Measurements from ENCODE around the gene RHO.
"Not testable (repeated sequence)": the region's sequence is repeated elsewhere in the genome, so short reads cannot be mapped to it uniquely, and the experiment has no call there.

Gene RHO

DNA sequence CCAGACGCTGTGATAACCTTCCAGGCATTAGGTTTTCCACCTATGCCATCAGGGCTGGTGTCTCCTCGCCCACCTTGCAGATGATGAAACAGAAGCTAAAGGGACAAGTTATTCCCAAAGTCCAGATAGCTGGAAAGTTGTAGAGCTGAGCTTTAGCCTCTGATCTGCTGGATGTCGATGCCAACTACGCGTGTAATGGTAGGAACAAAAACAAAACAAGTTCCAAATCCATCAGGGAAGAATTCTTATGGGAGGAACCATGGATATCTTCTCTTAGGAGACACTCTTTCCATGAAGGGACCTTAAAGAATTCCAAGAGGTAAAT, 28.1 kb upstream of the RHO start:
- DNase-seq = no peak

DNA sequence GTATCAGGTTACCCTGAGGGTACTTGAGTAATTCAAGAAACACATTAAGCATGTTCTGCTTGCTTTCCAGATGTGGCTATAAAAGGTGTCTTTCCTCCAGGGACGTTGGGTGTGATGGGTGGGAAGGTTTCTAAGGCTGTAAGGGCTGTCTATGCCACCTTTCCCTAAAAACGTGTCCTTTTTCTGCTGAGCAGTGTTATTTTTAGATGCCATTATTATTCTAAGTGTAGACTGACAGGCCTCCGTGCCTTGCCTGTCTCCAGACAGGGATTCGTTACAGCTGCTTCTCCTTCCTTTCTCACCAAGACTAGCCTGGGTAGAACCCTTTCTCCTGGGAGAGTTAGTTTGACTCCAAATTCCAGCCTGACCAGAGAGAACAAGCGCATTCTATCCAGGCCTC, 26.8 kb upstream of the RHO start:
- no peak for DNase-seq

DNA sequence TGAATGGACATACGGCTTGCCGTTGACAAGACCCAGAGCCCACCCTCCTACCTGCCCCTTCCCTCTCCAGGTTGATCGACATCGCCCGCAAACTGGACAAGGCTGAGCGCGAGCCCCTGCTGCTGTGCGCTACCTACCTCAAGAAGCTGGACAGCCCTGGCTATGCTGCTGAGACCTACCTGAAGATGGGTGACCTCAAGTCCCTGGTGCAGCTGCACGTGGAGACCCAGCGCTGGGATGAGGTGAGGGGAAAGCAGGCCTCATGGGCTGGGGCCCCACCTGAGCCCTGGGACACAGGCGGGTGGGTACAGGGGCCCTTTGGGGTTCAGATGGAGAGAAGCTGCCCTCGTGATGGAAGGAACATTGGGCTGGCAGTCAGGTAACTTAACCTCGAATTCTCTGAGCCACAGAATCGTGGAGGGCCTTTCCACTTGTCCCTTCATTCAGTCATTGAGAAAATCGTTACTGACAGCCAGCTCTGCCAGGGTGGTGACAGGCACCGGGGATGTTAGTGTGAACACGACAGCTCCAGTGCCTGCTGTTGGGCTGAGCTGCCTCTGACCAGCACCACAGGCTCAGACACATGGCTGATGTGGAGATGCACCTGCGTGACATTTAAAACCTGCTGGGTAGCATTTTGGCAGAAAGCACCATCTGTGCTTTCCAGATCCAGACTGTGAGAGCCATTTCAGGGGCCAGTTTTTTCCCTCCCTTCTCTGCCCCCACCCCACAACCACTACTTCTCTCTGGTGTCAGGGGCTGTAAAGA, 25.6 kb upstream of the RHO start:
- DNase-seq = no peak

DNA sequence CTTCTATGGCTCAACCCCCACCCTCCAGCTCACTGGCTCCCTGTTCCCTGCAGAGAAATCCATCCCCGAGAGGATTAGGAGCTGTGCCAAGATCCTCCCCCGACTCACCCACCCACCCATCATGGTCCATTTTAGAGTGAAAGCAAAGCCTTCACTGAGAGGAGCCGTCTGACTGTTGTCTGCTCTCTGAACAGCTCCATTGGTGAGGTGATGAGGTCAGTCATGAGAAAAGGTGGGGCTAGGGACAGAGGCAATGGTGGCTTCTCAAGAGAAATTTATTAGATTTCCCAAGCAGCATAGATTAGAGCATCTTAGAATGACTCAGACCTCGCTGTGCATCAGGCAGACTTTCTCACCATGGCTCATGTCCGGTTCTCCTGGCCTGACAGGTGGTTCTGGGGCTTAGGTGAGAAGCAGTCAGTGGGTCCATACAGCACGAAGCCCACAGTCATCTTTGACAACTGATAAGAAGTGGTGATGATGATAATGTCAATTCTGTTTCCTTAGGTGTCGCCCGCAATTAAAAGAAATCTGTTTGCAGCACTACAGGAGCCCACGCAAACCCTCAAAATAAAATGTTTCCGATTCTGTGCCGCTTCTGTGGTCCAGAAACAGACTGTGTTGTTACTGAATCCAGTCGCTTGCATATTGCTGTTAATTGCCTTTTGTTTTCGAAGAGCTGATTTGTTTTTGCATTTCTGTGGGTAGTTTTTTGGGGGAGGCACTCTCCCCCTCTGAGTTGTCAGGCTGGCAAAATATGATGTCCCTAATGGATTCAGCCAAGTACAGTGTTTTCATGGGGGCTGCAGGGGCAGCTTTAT, 24.8 kb upstream of the RHO start:
- no peak for DNase-seq

DNA sequence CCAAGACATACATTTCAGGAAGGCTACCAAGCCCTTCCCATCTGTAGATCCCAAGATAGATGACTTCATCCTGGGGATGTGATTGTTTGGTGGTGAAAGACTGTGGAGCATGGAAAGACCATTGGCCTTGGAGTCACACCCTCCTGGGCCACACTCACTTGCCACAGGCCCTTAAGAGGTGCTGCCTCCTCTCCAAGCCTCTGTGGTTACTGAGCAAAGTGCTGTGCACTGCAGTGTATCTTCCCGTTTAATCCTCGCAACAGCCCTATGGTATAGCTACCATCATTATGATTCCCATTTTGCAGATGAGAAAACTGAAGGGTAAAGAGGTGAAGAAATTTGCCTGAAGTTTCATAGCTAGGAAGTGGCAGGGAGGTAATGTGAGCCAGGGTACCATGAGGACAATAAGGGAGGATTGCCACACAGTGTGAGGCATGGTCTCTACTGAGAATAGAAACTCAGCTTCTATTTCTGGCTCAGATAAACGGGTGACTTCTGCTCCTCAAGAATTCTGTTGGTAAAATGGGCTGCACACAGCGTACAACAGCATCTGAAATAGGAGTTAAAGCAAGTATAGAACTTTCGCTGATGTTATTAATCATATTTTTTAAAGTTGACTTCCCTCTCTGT, 23.9 kb upstream of the RHO start:
- DNase-seq = no peak

DNA sequence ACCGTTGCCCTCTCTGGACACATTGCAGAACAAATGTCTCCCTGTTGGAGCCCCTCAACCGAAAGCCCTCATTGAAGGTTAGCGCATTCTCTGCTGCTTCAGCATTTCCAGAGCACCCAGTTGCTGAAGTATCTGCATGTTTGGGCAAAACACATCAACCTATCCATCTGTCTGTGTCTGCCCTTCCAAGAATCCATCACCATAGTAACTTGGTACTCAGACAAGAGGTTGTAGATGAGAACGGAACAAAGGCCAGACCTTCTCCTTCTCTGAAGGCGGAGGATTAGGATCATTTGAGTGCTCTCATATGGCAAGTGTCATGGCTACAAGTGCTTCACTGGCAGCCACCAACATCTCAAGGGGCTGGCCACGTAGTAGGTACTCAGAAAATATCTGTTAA, 23.1 kb upstream of the RHO start:
- DNase-seq = no peak

DNA sequence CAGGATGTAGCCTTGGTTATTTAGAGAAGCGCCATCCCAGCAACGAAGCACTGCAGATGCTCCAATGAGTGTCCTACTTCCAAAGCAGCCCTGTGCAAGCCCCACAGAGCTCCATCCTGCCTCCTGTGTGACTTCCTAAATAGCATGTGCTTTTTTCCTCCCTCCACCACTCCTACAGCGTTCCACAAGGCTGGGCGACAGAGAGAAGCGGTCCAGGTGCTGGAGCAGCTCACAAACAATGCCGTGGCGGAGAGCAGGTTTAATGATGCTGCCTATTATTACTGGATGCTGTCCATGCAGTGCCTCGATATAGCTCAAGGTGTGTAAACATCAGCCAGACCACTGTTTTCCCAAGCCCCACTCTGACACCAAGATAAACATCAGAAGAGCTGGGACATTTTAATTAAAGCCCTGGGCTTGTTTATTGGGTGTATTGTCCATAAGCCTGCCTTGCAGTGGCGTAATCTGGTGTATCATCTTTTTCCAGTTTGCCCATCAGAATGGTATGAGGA, 22.2 kb upstream of the RHO start:
- DNase-seq = no peak

DNA sequence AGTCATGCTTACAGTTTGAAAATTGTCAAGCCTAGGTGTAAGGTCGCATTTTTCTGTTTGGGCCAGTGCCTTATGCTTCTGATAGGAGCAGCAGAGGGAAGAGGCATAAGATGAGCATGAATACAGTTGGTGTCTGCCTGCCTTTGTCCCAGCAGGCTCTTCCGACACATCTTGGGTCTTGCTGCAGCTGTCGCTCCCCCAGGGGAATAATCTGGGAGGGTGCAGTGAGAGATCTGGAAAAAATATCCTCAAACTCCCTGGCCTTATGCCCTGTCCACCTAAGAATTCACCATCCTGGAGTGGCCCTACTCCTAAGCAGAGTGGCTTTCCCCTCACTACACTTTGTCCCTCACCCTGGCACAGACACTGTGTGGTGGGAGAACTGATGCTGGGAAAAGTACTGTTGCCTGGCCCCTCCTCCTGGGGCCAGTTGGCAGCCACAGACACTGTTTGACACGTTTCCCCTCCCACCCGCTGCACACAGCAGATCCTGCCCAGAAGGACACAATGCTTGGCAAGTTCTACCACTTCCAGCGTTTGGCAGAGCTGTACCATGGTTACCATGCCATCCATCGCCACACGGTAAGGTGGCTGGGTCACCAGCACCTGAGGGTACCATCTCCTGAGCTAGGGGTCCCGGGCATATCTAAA, 21.1 kb upstream of the RHO start:
- no peak for DNase-seq

DNA sequence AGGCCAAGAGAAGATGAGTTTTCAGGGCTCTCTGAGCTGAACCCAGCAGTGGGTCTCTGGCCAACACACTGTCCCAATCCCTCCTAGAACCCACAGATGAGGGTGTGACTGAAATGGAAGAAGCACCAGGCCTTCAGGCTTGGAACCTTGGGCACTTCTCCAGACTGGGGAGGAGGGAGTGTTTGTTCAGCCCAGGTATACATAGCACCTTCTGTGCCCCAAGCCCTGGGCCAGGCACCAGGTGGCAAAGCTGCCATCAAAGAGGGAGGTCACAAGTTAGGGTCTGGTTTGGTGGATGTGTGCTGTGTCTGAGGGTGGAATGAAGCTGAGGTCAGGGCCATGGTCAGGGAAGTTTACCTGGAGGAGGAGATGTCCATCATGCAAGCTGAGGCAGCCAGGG, 15.8 kb upstream of the RHO start:
- no peak for DNase-seq

DNA sequence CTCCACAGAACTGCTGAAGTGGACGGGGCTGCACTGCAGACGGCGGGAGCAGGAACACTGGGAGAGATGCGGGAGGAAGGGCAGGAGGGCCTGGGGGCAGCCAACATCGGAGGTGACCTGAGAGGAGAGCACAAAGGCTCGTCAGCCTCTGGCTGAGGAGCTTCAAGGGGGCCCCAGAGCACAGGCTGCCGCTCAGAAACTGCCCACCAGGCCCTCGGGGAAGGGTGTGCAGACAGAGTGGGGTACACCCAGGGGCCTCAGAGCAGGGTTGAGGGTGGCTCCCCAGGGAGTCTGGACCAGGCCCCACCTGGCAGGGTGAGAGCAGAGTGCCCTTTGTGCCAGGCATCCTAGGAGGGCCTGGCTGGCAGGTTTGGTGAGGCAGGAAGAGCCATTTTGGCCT, 14.7 kb upstream of the RHO start:
- no peak for DNase-seq

DNA sequence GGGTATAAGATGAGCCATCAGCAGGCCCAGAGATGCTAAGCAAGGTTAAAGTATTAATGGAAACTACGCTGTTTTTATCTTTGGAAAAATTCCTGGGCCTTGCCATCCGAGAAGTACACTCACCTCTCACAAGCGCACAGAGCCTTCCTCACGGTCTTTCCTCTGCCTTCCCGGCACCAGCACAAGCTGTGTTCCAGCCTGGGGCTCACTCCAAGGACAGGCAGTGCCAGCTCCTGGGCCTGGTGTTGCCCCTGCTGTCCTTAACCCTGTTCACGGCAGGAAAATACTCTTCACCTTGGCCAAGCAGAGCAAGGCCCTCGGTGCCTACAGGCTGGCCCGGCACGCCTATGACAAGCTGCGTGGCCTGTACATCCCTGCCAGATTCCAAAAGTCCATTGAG, 14.3 kb upstream of the RHO start:
- no peak for DNase-seq

DNA sequence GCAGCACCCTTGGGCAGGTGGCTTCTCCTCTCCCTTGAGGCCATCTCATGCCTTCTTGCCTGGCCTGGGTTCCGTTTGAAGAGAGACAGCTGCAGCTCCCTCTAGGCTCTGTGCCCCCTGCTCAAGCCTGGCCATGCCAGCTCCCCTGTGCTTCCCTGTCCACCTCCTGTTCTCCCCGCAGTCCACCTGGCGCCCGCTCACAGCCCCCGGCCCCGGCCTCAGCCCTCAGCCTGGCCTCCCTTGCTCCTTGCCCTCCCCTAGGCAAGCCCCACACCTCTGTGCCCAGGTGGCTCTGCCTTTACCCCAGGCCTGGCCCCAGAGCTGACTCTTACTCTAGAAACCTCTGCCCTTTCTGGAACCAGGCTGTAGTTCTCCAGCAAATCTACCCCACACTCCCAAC, 13.9 kb upstream of the RHO start:
- no peak for DNase-seq

DNA sequence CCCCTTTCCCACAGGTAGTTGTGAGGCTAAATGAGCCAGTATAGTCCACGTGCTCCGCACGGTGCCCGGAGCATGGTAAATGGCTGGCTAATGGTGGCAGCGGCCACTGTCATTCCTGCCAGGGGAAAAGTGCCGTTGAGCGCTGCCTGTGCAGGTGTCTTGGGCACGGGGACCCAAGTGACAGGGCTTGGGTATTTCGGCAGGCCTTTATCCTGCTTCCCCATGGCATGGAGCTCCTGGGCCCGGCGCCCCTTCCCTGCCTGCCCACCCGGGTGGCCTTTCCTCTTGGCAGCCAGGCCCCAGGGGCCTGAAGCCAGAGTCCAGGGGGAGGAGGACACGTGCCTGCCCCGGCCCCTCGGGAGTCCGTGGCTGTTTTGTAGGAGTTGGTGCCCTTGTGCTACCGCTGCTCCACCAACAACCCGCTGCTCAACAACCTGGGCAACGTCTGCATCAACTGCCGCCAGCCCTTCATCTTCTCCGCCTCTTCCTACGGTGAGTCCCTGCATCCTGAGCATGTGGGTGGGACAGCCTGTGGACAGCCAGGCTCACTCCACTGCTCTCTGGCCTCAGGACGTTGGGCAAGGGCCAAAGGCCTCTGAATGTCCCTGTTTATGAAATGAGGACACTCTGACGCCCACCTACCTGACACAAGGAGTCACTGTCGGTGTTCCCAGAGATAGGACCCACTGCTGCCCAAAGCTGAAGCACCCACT, 13.2 kb upstream of the RHO start:
- not testable (repeated sequence) for DNase-seq

DNA sequence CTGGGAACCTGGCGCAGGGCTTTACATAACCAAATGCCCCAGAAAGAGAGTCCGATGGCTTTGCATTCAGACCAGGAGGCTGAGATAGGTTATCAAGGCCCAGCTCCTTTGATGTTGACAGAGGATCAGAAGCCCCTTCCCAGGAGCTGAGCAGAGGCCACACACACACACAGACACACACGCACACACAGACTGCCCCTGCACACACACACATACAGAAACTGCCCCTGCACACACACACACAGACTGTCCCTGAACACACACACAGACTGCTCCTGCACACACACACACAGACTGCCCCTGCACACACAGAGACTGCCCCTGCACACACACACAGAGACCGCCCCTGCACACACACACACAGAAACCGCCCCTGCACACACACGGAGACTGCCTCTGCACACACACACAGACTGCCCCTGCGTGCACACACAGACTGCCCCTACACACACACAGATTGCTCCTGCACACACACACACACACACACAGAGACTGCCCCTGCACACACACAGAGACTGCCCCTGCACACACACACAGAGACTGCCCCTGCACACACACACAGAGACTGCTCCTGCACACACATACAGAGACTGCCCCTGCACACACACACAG, 12.5 kb upstream of the RHO start:
- DNase-seq = not testable (repeated sequence)

DNA sequence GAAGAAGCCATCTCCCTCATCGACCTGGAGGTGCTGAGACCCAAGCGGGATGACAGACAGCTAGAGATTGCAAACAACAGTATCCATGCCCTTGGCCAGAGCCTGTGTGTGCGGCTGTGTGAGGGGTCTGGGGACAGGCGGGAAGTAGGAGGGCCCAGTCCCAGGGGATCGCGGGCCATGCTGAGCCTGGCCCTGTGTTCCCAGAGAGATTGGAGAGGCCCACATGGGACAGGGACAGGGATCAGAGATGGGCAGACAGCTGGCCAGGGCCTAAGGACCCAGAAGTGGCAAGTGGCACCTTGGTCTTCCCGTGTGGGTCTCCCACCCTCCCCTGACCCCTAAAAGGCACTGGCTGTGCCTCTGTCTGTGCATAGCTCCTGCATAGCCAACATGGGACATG, 10.9 kb upstream of the RHO start:
- no peak for DNase-seq

DNA sequence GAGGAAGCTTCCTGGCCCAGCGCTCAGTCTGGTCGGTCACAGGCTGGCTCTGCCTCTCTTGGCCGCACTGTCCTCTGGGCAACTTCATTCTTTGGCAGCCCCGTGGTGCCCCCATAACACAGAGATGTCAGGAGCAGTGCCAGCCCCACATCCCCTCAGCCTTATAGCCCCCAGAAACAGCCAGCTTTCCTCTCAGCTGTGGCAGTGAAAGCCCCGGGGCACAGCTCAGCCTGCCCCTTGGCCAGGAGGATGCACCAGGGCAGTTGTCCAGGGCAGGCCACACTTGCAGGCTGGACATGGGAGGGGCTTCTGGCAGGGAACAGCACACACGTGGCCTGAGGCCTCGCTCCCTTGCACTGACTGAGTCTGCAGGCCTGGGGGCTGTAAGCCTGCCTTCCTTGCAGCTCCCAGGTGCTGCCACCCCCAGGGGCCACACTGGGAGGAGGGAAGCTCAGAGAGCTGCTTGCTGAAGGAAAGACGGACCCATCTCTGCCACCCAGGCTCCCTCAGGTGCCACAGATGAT, 10.3 kb upstream of the RHO start:
- DNase-seq = no peak

DNA sequence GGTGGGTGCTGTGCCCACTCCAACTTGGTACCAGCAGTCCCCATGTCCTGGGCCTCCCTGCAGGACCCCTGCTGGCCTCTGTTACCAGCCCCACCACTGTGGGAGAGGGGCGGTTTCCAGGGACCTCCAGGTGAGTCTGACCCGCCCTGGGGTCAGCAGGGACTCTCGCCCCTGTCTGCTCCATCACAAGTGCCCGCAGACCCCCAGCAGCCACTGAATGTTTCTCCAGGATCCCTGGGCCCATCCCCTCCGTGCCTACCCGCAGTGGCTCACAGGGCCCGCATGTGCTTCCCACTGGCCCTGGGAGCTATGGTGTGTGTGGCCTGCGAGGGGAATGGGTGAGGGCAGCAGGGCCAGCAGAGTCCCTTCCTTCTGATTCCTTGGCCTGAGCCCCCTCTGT, 9.9 kb upstream of the RHO start:
- no peak for DNase-seq

DNA sequence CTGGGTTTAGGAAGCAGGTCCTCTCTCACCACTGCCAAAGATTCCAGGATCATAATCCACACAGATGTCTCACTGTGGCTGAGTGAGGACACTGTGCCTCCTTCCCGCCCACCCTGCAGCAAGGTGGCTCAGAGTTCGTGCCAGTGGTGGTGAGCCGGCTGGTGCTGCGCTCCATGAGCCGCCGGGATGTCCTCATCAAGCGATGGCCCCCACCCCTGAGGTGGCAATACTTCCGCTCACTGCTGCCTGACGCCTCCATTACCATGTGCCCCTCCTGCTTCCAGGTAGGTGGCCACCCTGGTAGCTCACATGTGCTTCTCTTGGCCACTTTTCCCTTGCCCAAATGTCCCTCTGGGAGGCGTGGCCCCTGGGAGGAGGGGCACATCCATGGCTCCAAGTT, 9.0 kb upstream of the RHO start:
- DNase-seq = no peak

DNA sequence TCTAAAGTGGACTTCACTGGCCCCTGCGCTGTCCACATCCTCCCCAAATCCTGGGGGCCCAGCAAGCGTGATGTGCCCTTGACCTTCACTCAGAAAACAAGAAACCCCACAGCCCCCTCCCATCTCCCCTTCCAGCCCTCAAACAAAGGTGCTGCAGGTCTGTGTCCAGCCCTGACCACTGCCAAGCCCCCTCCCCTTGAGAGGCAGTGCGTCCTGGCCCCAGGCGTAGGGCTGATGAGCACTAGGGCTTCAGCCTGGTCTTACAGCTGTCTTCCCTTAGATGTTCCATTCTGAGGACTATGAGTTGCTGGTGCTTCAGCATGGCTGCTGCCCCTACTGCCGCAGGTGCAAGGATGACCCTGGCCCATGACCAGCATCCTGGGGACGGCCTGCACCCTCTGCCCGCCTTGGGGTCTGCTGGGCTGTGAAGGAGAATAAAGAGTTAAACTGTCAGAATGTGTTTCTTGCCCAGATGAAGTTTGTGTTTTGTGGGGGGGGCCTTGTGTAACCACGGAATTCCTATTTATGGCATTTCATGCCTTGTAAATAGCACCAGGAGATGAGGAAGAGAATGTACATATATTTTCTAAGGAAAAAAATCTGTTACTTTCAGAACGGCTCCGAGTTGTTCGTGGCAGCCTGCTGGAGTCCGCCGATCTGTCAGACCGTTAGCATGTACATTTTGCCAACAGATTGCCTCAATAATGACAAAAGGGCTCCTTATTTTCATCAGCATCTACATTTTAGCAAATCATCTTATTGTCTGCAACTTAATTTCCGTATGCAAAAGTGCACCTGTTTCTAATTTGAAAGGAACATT, 8.3 kb upstream of the RHO start:
- no peak for DNase-seq

DNA sequence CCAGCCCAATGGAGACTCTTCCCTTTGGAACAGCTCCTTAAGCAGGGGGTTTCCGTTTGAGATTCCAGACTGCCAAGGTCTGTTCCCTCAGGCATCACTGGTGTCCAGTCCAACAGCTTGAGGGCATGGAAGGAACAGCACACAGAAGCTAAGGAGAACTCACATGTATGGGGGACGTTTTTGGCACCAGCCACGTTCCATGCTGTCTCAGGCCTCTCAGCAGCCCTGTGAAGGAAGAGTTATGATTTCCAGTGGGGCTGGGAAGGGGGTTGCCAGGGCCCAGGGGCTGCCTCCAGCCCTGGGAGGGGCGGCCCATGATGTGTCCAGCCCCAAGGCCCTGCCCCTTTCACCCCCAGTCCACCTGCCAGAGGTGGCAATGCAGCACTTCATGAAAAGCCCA, 7.5 kb upstream of the RHO start:
- no peak for DNase-seq

DNA sequence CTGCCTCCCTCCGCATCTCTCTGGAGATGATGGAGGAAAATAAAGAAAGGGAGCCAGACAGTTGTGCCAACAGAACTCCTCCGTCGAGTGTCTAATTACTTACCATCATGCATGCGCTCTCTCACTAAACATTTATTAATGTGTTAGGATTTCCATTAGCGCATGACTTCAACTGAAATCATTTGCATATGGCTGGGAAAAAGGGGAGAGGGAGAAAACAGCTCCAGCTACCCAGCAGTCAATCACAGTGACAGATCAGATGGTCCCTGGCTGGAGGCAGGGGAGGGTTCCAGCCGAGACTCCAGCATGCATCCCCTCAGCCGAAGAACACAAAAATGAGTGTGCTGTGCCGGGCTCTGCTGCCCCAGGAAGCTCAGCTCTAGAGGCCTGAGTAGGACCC, 6.8 kb upstream of the RHO start:
- DNase-seq = no peak

Data from activated CD4-positive, alpha-beta T cell treated with anti-CD3 and anti-CD28 coated beads for 48 hours (primary cell).